Stimulated activated CD8-positive, alpha-beta memory T cell treated with anti-CD3 and anti-CD28 coated beads, Interleukin-12 subunit alpha, Interleukin-12 subunit beta, amount 100 ng/mL, for 24 hours (primary cell): ENCODE data around the gene ZNF200.
"Not testable (repeated sequence)": the region's sequence is repeated elsewhere in the genome, so short reads cannot be mapped to it uniquely, and the experiment has no call there.

Source experiments
- DNase-seq: peaks from one replicate; pipeline ENCODE4 v3.0.0-alpha.2; 2020; ENCODE audit errors: extremely low read depth

ZNF200 gene, protein sequence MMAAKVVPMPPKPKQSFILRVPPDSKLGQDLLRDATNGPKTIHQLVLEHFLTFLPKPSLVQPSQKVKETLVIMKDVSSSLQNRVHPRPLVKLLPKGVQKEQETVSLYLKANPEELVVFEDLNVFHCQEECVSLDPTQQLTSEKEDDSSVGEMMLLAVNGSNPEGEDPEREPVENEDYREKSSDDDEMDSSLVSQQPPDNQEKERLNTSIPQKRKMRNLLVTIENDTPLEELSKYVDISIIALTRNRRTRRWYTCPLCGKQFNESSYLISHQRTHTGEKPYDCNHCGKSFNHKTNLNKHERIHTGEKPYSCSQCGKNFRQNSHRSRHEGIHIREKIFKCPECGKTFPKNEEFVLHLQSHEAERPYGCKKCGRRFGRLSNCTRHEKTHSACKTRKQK

DNA sequence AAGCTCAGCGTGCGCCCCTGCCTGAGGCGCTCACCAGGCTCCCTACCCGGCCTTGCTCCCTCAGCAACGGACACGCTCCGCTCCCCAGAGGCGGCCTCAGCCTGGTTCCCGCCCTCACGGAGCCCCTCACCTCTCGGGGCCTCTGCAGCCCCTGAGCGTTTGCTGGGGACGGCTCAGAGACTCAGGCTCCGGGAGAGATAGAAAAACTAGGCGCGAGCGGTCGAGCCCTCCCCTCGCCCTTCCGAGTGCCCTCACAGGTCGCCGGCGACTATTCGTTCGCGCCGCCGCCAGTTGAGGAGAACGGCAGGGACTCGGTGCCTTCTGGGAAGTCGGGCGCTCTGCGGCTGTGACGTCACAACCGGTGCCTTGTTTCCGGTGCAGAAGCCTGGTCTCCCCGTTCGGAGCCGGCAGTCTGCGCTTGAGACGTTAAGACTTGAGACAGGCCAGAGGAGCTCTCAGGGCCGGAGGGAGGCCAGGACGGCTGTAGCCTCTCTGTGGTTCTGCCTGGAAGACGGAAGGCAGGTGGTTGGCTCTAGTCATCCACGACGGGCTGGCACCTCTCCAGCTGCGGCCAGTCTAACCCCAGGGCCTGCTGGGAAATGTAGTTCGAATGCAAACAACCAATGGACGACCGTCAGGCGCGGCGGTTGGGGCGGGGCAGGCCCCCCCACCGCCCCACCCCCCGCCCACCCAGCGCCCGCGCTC lies at the start of gene ZNF200:
Gene ZNF200 (minus strand): TSS at position 302 of the 705 bp plus-strand sequence. CDS start 1,403 bp downstream, outside the sequence.
- peak; percentile 87 for DNase-seq

DNA sequence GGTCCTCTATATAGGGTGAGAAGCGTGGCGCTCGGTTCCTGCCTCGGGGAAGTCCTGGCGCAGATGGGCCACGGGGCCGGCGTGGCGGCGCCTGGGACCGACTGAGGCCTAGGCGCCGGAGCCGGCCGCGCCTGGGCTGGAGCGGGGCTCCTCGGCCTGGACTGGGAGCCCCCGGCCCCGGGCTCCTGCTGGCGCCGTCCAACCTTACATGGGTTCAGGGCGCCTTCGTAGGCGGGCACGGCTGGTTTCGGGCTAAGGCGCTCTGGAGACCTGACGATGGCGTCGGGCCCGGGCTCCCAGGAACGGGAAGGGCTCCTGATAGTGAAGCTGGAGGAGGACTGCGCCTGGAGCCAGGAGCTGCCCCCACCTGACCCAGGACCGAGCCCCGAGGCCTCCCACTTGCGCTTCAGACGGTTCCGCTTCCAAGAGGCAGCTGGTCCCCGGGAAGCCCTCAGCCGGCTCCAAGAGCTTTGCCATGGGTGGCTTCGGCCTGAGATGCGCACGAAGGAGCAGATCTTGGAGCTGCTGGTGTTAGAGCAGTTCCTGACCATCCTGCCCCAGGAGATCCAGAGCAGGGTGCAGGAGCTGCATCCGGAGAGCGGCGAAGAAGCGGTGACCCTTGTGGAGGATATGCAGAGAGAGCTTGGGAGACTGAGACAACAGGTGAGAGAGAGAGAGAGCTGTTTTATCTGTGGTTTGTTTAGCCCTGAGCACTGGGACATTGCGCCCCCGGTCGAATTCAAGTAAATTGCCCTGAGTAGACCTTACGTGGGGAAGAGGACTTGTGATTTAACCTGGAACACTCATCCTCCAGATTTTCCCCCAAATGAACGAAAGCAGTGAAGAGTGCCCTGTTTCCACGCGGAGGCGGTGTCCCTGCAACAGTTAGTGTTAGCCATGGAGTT lies 48.8 kb upstream of the ZNF200 start:
- DNase-seq, result no peak

DNA sequence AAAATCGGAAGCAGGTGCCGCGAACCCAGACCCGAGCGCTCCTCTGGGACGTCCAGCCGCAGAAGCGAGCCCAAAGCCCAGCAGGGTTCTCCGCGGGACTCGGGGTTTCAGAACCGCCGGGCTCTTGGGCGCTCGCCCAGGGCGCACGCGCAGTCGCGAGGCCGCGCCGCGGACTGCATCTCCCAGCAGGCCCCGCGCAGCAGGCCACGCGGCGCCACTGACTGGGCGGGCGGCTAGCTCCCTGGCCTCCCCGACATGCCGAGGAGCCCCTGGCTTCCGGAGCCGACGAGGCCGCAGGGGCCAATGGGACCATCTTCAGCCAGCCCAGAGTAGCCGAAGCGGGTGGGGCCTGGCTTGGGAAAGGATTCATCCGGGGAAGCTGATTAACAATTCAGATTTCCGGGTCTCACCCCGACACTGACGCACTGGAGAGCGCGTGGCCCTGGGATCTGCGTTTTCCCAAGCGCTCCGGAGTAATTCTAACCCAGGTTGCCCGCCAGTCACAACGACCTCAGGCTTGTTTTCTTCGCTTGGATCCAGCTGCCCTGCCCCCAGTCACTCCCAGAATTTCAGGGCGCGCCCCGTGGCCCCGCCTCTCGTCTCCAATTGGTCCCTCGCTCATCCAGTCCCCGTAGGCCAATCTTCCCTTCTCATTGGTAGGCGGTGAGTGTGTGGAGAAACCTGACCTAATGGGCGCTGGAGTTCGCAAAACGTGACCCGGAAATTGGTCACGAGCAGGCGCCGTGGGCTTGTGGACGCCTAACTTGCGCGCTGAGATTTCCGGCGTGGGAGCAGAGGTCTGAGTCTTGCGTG lies 48.0 kb upstream of the ZNF200 start, which contains the start of gene ZNF263:
Gene ZNF263 (plus strand): TSS at position 762 of the 813 bp plus-strand sequence. CDS start 328 bp downstream, outside the sequence.
- peak; percentile 82 for DNase-seq

DNA sequence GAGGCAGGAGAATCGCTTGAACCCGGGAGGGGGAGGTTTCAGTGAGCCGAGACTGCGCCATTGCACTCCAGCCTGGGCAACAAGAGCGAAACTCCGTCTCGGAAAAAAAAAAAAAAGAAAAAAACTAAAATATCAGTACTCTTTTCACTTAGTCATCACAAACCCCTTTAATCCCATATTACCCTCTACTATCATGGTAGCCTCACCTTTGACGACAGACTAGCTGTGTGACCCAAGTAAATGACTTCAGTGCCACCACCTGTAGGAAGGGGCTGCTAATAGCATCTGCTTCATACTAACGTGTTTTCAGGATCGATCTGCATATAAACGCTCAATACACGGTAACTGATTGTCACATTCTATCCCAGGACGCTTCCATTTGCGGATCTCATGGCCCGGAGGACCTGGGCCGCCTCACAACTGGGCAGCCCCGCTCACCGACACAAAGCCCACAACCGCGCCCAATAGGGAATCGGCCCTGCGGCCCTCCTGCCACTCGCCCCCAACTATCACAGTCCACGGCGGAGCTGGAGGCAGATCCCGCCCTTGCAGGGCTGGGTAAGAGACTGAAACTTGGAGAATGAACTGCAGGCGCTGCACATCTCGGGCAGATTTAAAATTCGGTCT lies 47.3 kb upstream of the ZNF200 start:
- no peak for DNase-seq

DNA sequence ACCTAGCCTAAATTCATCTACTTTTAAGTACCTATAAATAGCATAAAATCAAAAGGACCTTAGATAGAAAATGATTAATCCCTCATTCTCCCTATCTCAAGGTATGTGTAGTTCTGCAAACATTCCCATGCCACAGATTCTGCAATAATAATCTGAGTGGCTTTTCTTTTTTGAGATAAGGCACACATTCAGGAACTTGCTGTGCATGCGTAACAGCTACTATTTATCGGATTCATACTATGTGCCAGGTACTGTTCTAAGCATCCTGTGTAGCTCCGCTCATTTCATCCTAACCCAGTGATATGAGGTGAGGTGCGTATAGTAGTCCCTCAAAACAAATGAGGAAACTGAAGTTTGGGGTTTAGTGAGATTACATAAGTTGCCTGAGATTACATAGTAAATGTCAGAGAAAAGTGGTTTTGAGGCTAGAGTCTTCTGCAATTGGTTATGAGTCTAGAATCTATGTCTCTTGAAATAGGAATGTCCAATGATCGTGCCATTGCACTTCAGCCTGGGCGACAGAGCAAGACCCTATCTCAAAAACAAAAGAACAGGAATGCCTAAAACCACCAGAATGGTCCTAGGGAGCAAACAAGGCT lies 46.4 kb upstream of the ZNF200 start:
- no peak for DNase-seq

DNA sequence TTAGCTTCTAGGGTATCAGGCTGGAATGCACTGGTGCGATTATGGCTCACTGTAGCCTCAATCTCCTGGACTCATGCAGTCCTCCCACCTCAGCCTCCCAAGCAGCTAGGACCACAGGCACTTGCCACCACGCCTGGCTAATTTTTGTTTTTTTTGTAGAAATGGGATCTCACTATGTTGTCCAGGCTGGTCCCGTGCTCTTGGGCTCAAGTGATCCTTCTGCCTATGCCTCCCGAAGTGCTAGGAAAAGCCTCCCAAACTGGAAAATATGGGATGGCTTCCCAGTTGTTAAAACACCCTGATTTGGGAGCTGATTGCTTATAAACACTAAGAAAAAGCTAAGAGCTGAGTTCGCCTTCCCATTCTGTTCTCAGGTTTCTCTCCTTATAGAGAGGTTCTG lies 41.7 kb upstream of the ZNF200 start:
- DNase-seq, result no peak

DNA sequence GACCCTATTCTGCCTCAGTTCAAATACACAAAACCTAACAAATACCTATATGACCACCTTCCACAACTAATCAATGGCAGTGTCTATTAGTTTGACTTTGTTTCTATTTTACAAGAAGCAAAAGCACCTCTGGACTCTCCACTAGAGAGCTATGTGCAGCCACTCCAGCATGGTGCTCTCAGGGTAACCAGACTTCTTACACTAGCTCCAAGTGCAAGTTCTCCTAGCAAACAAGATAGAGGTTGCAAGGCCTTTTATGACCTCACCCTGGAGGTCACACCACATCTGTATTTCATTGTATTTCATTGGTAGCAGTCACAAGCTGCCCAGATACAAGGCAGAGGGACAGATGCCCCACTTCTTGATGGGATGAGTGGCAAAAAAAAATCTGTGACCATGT lies 40.0 kb upstream of the ZNF200 start:
- no peak for DNase-seq

DNA sequence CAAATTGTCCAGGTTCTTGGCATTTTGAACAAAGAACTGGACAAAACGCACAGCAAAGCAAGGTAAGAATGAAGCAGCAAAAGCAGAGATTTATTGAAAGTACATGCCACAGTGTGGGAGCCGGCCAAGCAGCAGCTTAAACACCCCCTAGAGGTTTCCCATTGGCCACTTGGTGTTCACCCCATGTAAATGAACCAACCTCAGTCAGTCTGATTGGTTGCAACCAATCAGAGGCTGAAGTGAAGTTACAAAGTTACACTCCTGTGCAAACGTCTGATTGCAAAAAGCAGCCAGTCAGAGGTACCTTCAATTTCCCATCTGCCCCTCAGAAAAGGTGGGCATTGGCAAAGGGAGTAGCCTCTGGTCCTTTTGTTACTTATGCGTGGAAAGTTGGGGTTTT lies 39.5 kb upstream of the ZNF200 start:
- DNase-seq, result no peak

DNA sequence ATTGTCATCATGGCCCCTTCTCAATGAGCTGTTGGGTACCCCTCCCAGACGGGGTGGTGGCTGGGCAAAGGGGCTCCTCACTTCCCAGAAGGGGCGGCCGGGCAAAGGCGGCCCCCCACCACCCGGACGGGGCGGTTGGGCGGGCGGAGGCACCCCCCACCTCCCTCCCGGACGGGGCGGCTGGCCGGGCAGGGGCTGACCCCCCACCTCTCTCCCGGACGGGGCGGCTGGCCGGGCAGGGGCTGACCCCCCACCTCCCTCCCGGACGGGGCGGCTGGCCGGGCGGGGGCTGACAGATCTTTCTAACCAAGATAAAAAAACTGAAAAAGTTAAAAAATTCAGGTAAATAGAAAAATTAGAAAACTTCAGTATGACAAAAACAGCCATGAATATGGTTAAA lies 36.3 kb upstream of the ZNF200 start:
- not testable (repeated sequence) for DNase-seq

DNA sequence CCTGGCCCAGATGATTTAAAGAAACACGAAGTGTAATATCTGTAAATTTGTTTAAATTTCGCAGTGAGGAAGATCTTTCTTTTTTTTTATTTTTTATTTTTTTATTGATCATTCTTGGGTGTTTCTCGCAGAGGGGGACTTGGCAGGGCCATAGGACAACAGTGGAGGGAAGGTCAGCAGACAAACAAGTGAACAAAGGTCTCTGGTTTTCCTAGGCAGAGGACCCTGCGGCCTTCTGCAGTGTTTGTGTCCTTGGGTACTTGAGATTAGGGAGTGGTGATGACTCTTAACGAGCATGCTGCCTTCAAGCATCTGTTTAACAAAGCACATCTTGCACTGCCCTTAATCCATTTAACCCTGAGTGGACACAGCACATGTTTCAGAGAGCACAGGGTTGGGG lies 35.8 kb upstream of the ZNF200 start:
- DNase-seq, result not testable (repeated sequence)

DNA sequence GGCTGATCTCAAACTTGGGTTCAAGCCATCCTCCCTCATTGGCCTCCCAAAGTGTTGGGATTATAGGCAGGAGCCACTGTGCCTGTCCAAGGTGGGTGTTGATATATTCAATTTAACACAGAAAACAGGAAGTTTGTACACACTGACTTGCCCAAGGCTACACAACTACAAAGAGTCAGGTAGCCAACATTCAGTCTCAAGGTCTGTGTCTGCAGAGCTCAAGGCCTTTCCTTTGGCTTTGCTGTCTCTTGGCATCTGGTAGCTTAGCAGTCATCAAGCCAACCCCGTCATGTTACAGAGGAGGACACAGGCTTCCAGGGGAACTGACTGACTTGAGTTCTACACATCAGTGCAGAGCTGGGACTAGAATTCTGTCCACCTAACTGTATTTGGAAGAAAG lies 33.3 kb upstream of the ZNF200 start:
- no peak for DNase-seq

DNA sequence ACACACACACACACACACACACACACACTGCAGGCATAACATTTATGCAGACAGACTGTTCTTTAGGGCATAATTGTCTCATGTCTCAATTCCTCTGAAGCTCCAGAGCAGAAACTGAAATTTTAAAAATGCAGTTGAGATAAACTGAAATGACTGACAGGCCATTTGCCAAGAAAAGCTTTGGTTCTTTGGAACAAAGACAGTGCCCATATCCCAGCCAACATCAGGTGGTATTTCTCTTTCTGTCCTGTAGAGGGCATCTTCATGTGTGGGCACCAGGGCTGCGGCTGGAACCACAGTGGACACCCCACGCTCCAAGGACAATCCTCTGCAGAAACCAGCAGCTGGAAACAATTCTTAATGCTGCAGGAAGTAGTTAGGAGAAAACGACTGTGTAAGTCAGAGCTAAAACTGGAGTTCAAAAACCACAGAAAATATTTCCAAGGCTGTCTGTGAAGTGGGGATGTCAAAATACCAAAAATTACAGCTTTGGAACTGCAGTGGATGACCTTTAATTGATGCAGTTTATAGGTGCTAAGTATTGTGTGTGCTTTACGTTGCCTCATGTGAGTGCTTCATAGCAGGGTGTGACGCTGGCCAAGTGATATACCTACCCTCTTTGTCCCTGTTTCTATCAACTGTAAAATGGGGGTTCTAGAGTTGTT lies 32.0 kb upstream of the ZNF200 start:
- no peak for DNase-seq

DNA sequence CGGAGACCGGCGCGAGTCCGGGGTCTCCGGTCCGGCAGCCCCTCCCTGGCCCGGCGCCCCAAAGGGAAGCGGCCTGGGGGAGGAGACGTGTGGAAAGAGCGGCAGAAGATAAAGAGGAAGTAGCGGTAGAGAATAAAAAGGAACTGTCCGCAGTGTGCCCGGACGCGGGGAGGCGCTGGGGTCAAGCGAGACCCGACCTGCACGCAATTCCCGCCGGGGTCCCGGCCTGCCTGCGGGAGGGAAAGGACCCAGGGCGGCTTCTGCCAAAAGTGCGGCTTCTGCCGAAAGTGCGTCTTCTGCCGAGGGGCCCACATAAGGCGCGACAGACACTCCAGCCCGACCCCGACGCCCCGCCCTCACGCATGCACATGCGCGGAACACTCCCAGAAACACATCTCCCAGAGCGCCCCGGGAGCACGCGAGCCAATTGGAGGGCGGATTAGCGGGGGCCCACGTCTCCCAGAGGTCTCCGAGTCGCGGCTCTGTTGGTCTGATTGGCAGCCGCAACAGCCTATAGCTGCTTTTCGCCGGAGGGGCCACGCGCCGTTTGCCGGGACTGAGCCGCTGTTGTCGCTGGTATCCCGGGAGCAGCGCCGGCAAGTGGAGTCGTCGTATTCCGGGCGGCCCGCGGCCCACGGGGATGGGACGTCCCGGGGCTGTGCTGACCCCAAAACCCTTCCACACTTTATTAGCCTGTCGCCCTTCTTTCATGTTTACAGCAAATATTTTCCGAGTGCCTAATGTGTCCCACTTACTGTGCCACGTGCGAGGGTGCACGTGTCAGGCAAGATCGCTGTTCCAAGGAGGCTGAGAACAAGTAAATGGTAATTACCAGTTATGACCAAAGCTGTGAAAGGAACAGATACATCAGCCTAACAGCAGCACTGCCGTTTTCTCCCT lies 29.4 kb upstream of the ZNF200 start:
- peak; percentile 98 for DNase-seq

DNA sequence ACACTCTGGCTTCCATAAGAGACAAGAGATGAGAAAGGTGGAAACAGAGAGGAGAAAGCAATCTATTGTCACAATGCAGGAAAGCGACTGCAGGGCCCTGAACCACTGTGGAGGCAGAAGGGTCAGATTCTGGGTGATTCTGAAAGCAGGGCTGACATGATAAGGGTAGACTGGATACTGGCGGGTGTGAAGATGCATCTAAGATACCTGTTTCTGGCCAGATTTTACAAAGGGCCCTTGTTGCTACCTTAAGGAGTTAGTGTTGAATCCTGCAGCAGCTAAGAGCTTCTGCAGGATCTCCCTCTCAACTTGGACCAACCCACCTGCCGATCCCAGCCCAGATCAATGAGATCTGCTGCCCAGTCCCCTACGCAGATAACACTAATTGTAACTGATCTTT lies 27.6 kb upstream of the ZNF200 start:
- no peak for DNase-seq

DNA sequence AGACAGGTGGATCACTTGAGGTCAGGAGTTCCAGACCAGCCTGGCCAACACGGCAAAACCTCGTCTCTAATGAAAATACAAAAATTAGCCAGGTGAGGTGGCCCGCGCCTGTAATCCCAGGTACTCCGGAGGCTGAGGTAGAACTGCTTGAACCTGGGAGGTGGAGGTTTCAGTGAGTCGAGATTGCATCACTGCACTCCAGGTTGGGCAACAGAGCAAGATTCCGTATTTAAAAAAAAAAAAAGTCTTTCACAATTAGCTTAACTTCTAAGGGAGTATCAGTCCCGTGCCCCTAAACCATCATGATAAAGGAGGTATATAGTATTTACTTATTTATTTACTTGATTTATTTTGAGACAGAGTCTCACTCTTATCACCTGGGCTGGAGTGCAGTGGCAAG lies 24.9 kb upstream of the ZNF200 start:
- no peak for DNase-seq

DNA sequence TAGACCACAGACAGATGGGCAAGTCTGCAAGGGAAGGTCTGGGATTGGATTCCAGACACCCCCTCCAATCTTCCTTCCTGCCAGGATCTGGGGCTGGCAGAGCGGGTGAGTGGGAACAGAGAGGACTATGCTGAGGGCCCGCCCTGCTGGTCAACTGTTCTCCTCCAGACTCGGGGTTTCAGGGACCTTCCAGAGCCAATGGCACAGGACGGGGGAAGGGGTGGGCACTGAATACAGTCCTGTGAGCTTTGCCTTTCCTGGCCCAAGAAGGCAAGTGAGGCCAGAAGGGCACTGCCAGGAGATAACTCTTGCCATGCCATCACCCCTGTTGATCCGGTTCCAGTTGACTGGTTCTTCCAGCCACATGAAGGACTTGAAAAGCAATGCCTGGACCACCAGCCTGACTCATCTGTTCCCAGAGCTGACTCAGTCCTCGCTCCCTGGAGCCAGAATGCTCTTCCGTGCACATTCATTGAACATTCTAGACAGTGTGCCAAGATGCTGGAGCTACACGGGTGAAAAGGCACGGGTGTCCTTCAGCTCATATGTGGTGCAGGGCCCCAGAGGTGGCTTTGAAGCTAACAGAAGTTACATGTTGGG lies 22.0 kb upstream of the ZNF200 start:
- DNase-seq, result no peak

DNA sequence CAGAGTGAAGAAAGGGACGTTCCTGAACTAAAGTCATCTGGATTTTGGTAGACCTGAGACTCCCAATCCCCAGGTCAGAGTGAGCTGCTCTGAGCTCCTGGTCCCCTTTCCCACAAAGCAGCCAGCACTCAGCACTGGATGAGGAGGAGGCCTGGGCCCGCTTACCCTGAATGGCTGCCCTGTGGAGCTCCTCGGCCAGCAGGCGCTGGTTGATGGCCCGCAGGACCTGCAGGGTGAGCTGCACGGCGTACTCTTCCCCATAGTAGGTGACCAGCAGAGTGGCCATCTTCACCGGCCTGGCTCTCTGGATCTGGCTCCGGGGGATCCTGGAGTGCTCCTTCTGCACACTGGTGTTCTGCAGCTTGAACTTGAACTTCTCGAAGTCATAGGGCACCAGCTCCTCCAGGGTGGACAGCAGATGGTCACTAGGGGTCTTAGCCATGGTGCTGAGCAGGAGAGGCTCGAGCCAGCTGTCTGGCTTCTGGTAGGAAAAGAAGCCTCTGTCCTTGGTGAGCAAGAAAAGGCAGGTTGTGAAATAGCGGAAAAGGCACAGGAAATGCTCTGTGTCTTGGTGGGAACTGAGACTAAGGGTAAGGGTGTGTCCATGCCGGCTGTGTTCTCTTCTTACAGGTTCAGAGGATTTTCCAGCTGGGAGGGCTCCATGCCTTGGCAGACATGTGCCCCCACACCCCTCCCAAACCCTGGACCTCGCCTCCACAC lies 21.3 kb upstream of the ZNF200 start, which contains the start of gene MEFV:
Gene MEFV (minus strand): TSS at position 488 of the 720 bp plus-strand sequence. CDS start 46 bp downstream, at position 442.
- DNase-seq, result no peak
